Loucy (cell line): Measurements from ENCODE around the gene RAET1G.

Experiments used
- H2AFZ ChIP-seq: fragments of 200-600 bp; sonication (generic); 2 replicates; pipeline ENCODE4 v1.6.0; 2016; ENCODE audit warnings: antibody characterized with exemption, mild to moderate bottlenecking, low read length, moderate library complexity
- H3F3A ChIP-seq: fragments of 200-600 bp; 2 replicates; pipeline ENCODE4 v1.6.0; 2016; ENCODE audit warnings: antibody characterized with exemption, low read depth, mild to moderate bottlenecking
- H3K27me3 ChIP-seq: fragments of 200-600 bp; sonication (generic); 2 replicates; pipeline ENCODE4 v1.6.1; 2014; ENCODE audit warnings: low read length, mild to moderate bottlenecking; ENCODE audit not compliant: insufficient read depth, poor library complexity, severe bottlenecking
- H3K36me3 ChIP-seq: fragments of 200-600 bp; sonication (generic); 2 replicates; pipeline ENCODE4 v1.6.1; 2016; ENCODE audit warnings: low read length; ENCODE audit not compliant: insufficient read depth
- H3K4me1 ChIP-seq: fragments of 200-600 bp; sonication (generic); 2 replicates; pipeline ENCODE4 v1.5.1; 2014; ENCODE audit warnings: low read length, mild to moderate bottlenecking; ENCODE audit not compliant: insufficient read depth, poor library complexity, severe bottlenecking
- H3K4me2 ChIP-seq: fragments of 200-600 bp; sonication (generic); 2 replicates; pipeline ENCODE4 v1.6.0; 2014; ENCODE audit warnings: antibody characterized with exemption, low read length, low read depth, mild to moderate bottlenecking; ENCODE audit not compliant: poor library complexity, severe bottlenecking
- H3K4me3 ChIP-seq: fragments of 200-600 bp; sonication (generic); 2 replicates; pipeline ENCODE4 v1.5.1; 2014; ENCODE audit warnings: low read length, mild to moderate bottlenecking, mixed read lengths; ENCODE audit not compliant: poor library complexity, severe bottlenecking
- H3K79me2 ChIP-seq: fragments of 200-600 bp; sonication (generic); 2 replicates; pipeline ENCODE4 v1.6.1; 2014; ENCODE audit warnings: low read length; ENCODE audit not compliant: insufficient read depth
- H3K9ac ChIP-seq: fragments of 200-600 bp; sonication (generic); 2 replicates; pipeline ENCODE4 v1.6.0; 2014; ENCODE audit warnings: mild to moderate bottlenecking, low read depth, low read length, moderate library complexity; ENCODE audit not compliant: poor library complexity, severe bottlenecking
- H3K9me2 ChIP-seq: fragments of 200-600 bp; sonication (generic); replicated peaks from 2 replicates; pipeline ENCODE4 v1.6.1; 2016; ENCODE audit warnings: low read depth, low read length, mixed read lengths
- H3K9me3 ChIP-seq: fragments of 200-600 bp; sonication (generic); 2 replicates; pipeline ENCODE4 v1.6.1; 2014; ENCODE audit warnings: mild to moderate bottlenecking, antibody characterized with exemption, low read length, low read depth; ENCODE audit not compliant: insufficient read depth
- H4K20me1 ChIP-seq: fragments of 200-600 bp; sonication (generic); 2 replicates; pipeline ENCODE4 v1.6.0; 2014; ENCODE audit warnings: antibody characterized with exemption, low read length, mild to moderate bottlenecking; ENCODE audit not compliant: insufficient read depth, poor library complexity, severe bottlenecking
- CTCF ChIP-seq: fragments of 200-600 bp; sonication (generic); conservative IDR thresholded peaks from 2 replicates; pipeline ENCODE4 v1.5.1; 2014; ENCODE audit warnings: mild to moderate bottlenecking, antibody characterized with exemption, low read length
- EZH2phosphoT487 ChIP-seq: fragments of 200-600 bp; IDR thresholded peaks from 2 replicates; pipeline ENCODE4 v1.6.1; 2018; ENCODE audit warnings: antibody characterized with exemption, mild to moderate bottlenecking, moderate library complexity, borderline replicate concordance

Gene RAET1G

GRCh38 chr6:149936743-149937142 lies 13.8 kb upstream of the RAET1G start:
- Histone ChIP-seq H3K4me3 (no peak overlapping the region), H3K27me3 (no peaks in the 10 kb centered on the region), H4K20me1 (no peaks in the 10 kb centered on the region), H3K9me2 (no peaks in the 10 kb centered on the region), H3K9me3 (no peaks in the 10 kb centered on the region), H2AFZ (no peak overlapping the region; the same call in 1 of the 2 replicates), H3K79me2 (no peaks in the 10 kb centered on the region), H3K36me3 (no peaks in the 10 kb centered on the region), H3K4me1 (no peaks in the 10 kb centered on the region), H3K9ac (no peak overlapping the region), H3F3A (no peaks in the 10 kb centered on the region), H3K4me2 (no peak overlapping the region)
- TF ChIP-seq EZH2phosphoT487: no peak

GRCh38 chr6:149935668-149936067 lies 12.7 kb upstream of the RAET1G start:
- no peaks in the 10 kb centered on the region for H3F3A ChIP-seq
- no peaks in the 10 kb centered on the region for H3K4me1 ChIP-seq
- no peak overlapping the region for H3K4me2 ChIP-seq
- H3K27me3 ChIP-seq: no peaks in the 10 kb centered on the region
- no peaks in the 10 kb centered on the region for H3K9me3 ChIP-seq
- H3K36me3 ChIP-seq: no peaks in the 10 kb centered on the region
- TF ChIP-seq CTCF (no peak), EZH2phosphoT487 (no peak)
- no peaks in the 10 kb centered on the region for H4K20me1 ChIP-seq
- no peaks in the 10 kb centered on the region for H3K9me2 ChIP-seq
- H3K4me3 ChIP-seq: no peak overlapping the region
- H3K9ac ChIP-seq: no peak overlapping the region
- H3K79me2 ChIP-seq: no peaks in the 10 kb centered on the region
- no peak overlapping the region for H2AFZ ChIP-seq

GRCh38 chr6:149935246-149935645 lies 12.3 kb upstream of the RAET1G start:
- no peak overlapping the region for H2AFZ ChIP-seq
- no peak overlapping the region for H3K4me3 ChIP-seq
- no peaks in the 10 kb centered on the region for H3K4me1 ChIP-seq
- H3K36me3 ChIP-seq: no peaks in the 10 kb centered on the region
- H3K4me2 ChIP-seq: no peak overlapping the region
- no peaks in the 10 kb centered on the region for H3K9me2 ChIP-seq
- no peaks in the 10 kb centered on the region for H3K9me3 ChIP-seq
- no peaks in the 10 kb centered on the region for H3K79me2 ChIP-seq
- no peaks in the 10 kb centered on the region for H3F3A ChIP-seq
- TF ChIP-seq CTCF (no peak), EZH2phosphoT487 (no peak)
- H3K27me3 ChIP-seq: no peaks in the 10 kb centered on the region
- no peaks in the 10 kb centered on the region for H4K20me1 ChIP-seq
- no peak overlapping the region for H3K9ac ChIP-seq
